ENCODE results near the gene CTRB2.
"Not testable (repeated sequence)": the region's sequence is repeated elsewhere in the genome, so short reads cannot be mapped to it uniquely, and the experiment has no call there.

The CTRB2 gene

GRCh38 chr16:75241955-75242354, 35.0 kb upstream of the CTRB2 start:
- H3K27me3 ChIP-seq (ENCODE audit: insufficient read depth, poor library complexity, severe bottlenecking), result no peaks in the 10 kb centered on the region
- H3K27ac ChIP-seq (ENCODE audit: poor library complexity, severe bottlenecking), result no peak overlapping the region
- no peaks in the 10 kb centered on the region for H3K9me3 ChIP-seq (ENCODE audit: severe bottlenecking)
- H3K4me3 ChIP-seq (ENCODE audit: severe bottlenecking), result no peak overlapping the region
- H3K36me3 ChIP-seq (ENCODE audit: low read depth), result peaks cover 51% of the 10 kb centered on the region
- no peak for TF ChIP-seq CTCF (IDR thresholded peaks at IDR 0.05; ENCODE audit: poor library complexity, severe bottlenecking)
- H3K4me1 ChIP-seq (ENCODE audit: insufficient read depth, poor library complexity, severe bottlenecking), result peaks cover 37% of the 10 kb centered on the region
- DNase-seq (ENCODE audit: low spot score) (no peak), ATAC-seq (ENCODE audit: low read depth) (no peak)

- no peak overlapping the region for H3K4me3 ChIP-seq (ENCODE audit: severe bottlenecking)
- no peaks in the 10 kb centered on the region for H3K27me3 ChIP-seq (ENCODE audit: insufficient read depth, poor library complexity, severe bottlenecking)
- no peaks in the 10 kb centered on the region for H3K9me3 ChIP-seq (ENCODE audit: severe bottlenecking)
- no peak for TF ChIP-seq CTCF (IDR thresholded peaks at IDR 0.05; ENCODE audit: poor library complexity, severe bottlenecking)
- no peak overlapping the region for H3K27ac ChIP-seq (ENCODE audit: poor library complexity, severe bottlenecking)
- peaks cover 32% of the 10 kb centered on the region for H3K4me1 ChIP-seq (ENCODE audit: insufficient read depth, poor library complexity, severe bottlenecking)
- no peak for DNase-seq (ENCODE audit: low spot score)
- ATAC-seq (ENCODE audit: low read depth), result no peak
- H3K36me3 ChIP-seq (ENCODE audit: low read depth), result peaks cover 55% of the 10 kb centered on the region
These were observed 34.5 kb upstream of the CTRB2 start for GRCh38 chr16:75241412-75241811.

GRCh38 chr16:75240633-75241032, 33.7 kb upstream of the CTRB2 start:
- H3K27me3 ChIP-seq (ENCODE audit: insufficient read depth, poor library complexity, severe bottlenecking); H3K9me3 ChIP-seq (ENCODE audit: severe bottlenecking); H3K4me3 ChIP-seq (ENCODE audit: severe bottlenecking); ATAC-seq (ENCODE audit: low read depth); DNase-seq (ENCODE audit: low spot score): not testable (repeated sequence)
- Histone ChIP-seq H3K36me3 (ENCODE audit: low read depth) (peaks cover 61% of the 10 kb centered on the region), H3K4me1 (ENCODE audit: insufficient read depth, poor library complexity, severe bottlenecking) (peaks cover 26% of the 10 kb centered on the region), H3K27ac (ENCODE audit: poor library complexity, severe bottlenecking) (peak overlapping the region; percentile 2)

GRCh38 chr16:75239542-75240122, 32.7 kb upstream of the CTRB2 start:
- peak overlapping the region; percentile 34 for H3K27ac ChIP-seq (ENCODE audit: poor library complexity, severe bottlenecking)
- H3K27me3 ChIP-seq (ENCODE audit: insufficient read depth, poor library complexity, severe bottlenecking), result no peaks in the 10 kb centered on the region
- H3K4me3 ChIP-seq (ENCODE audit: severe bottlenecking), result no peak overlapping the region
- ATAC-seq (ENCODE audit: low read depth) (no peak), DNase-seq (ENCODE audit: low spot score) (no peak)
- H3K9me3 ChIP-seq (ENCODE audit: severe bottlenecking), result no peaks in the 10 kb centered on the region
- H3K4me1 ChIP-seq (ENCODE audit: insufficient read depth, poor library complexity, severe bottlenecking), result peaks cover 20% of the 10 kb centered on the region
- peaks cover 66% of the 10 kb centered on the region for H3K36me3 ChIP-seq (ENCODE audit: low read depth)
- TF ChIP-seq CTCF (IDR thresholded peaks at IDR 0.05; ENCODE audit: poor library complexity, severe bottlenecking), result no peak

- DNase-seq (ENCODE audit: low spot score) (no peak), ATAC-seq (ENCODE audit: low read depth) (no peak)
- H3K27ac ChIP-seq (ENCODE audit: poor library complexity, severe bottlenecking), result peak overlapping the region; percentile 34
- no peaks in the 10 kb centered on the region for H3K27me3 ChIP-seq (ENCODE audit: insufficient read depth, poor library complexity, severe bottlenecking)
- H3K4me3 ChIP-seq (ENCODE audit: severe bottlenecking), result no peak overlapping the region
- peaks cover 69% of the 10 kb centered on the region for H3K36me3 ChIP-seq (ENCODE audit: low read depth)
- H3K9me3 ChIP-seq (ENCODE audit: severe bottlenecking), result no peaks in the 10 kb centered on the region
- peaks cover 20% of the 10 kb centered on the region for H3K4me1 ChIP-seq (ENCODE audit: insufficient read depth, poor library complexity, severe bottlenecking)
- peak; percentile 8 for TF ChIP-seq CTCF (IDR thresholded peaks at IDR 0.05; ENCODE audit: poor library complexity, severe bottlenecking)
These were observed 32.0 kb upstream of the CTRB2 start for GRCh38 chr16:75238853-75239541.

Measured in RWPE2 (cell line).